GM12878 (cell line): Measurements from ENCODE around the gene SLC45A1. TPM values are rescaled to one million over a fixed set of nuclear protein-coding genes. Genes with fewer than 3 reads are reported as not detected.
"Not testable (repeated sequence)": the region's sequence is repeated elsewhere in the genome, so short reads cannot be mapped to it uniquely, and the experiment has no call there.

Experiments used
- ATAC-seq: fragments of 200-7000 bp; cut with Tn5 transposase; 3 replicates; pipeline ENCODE4 v1.9.1; 2020; ENCODE audit warnings: mild to moderate bottlenecking, moderate library complexity
- BruUV-seq: library from RNA; stranded (reverse); fragments of 400-500 nt; replicated peaks from 2 replicates; lab custom pipeline; 2021; lab: Mats Ljungman, UMichigan
- CTCF ChIA-PET: fragments of 300-600 bp; sonication (Branson Sonifier 250); formaldehyde crosslinking; extraction: SDS; loops from one replicate; lab custom pipeline; 2021; ENCODE audit warnings: inconsistent platforms; lab: Yijun Ruan, JAX
- POLR2A ChIA-PET: fragments of 350-600 bp; formaldehyde crosslinking; extraction: SDS; loops from one replicate; lab custom pipeline; 2021; ENCODE audit warnings: inconsistent platforms; lab: Charles Lee
- RAD21 ChIA-PET: fragments of 300-600 bp; sonication (Branson Sonifier 250); formaldehyde crosslinking; loops from one replicate; lab custom pipeline; 2023; ENCODE audit warnings: antibody characterized with exemption; ENCODE audit not compliant: unreplicated experiment; lab: Charles Lee
- SMC1A ChIA-PET: fragments of 300-600 bp; sonication (Branson Sonifier 250); formaldehyde crosslinking; loops from one replicate; lab custom pipeline; 2023; ENCODE audit not compliant: unreplicated experiment, uncharacterized antibody; lab: Charles Lee
- DNase-seq: peaks from one replicate; pipeline ENCODE4 v3.0.0-alpha.2; 2011; ENCODE audit warnings: low read depth, low spot score
- FAIRE-seq: peaks from 3 replicates; lab custom pipeline; 2011; peaks lifted over from hg19 to GRCh38; lab: Jason Lieb, UNC
- H2AFZ ChIP-seq: 2 replicates; pipeline ENCODE4 v1.6.0; 2011; ENCODE audit warnings: low read depth, low read length, control low read depth; ENCODE audit not compliant: control insufficient read depth
- H3K27ac ChIP-seq: 2 replicates; pipeline ENCODE4 v1.5.1; 2011; ENCODE audit warnings: control low read depth; ENCODE audit not compliant: control insufficient read depth, insufficient read depth
- H3K27me3 ChIP-seq, 2 experiments: replicated peaks in 1 of 2; 2 replicates each; pipeline versions ENCODE4 v1.6.0 to v1.6.1; 2011; ENCODE audit warnings: low read length in 1 of 2; ENCODE audit not compliant: control insufficient read depth in 2 of 2, insufficient read depth in 2 of 2
- H3K36me3 ChIP-seq, 2 experiments: 2 replicates each; pipeline ENCODE4 v1.5.1; 2011; ENCODE audit warnings: low read length in 1 of 2; ENCODE audit not compliant: control insufficient read depth in 2 of 2, insufficient read depth in 2 of 2
- H3K4me1 ChIP-seq: 2 replicates; pipeline ENCODE4 v1.6.1; 2011; ENCODE audit warnings: mild to moderate bottlenecking, low read length, moderate library complexity, mixed read lengths; ENCODE audit not compliant: control insufficient read depth, insufficient read depth
- H3K4me2 ChIP-seq: 2 replicates; pipeline ENCODE4 v1.6.0; 2011; ENCODE audit warnings: control low read depth; ENCODE audit not compliant: control insufficient read depth, insufficient read depth
- H3K4me3 ChIP-seq: fragments of 200-600 bp; sonication (generic); 2 replicates; pipeline ENCODE4 v1.5.1; 2016
- H3K79me2 ChIP-seq: 2 replicates; pipeline ENCODE4 v1.6.0; 2011; ENCODE audit warnings: low read length; ENCODE audit not compliant: control insufficient read depth, insufficient read depth
- H3K9ac ChIP-seq: 2 replicates; pipeline ENCODE4 v1.8.0; 2011; ENCODE audit warnings: low read length, control low read depth, mixed read lengths; ENCODE audit not compliant: control insufficient read depth, insufficient read depth
- H3K9me3 ChIP-seq: replicated peaks from 3 replicates; pipeline ENCODE4 v1.5.1; 2011; ENCODE audit warnings: mild to moderate bottlenecking, low read length; ENCODE audit not compliant: control insufficient read depth, insufficient read depth
- H4K20me1 ChIP-seq: 2 replicates; pipeline ENCODE4 v1.6.0; 2011; ENCODE audit not compliant: control insufficient read depth, insufficient read depth
- ETV6 ChIP-seq, 2 experiments: fragments of 450-650 bp in 1 of 2; IDR thresholded peaks in 1 of 2; conservative IDR thresholded peaks in 1 of 2; 2 replicates each; pipeline ENCODE4 v1.6.1; 2014; ENCODE audit warnings: antibody characterized with exemption in 1 of 2, borderline replicate concordance in 1 of 2, low read depth in 1 of 2, mild to moderate bottlenecking in 1 of 2, moderate library complexity in 1 of 2
- EZH2 ChIP-seq: IDR thresholded peaks from 2 replicates; pipeline ENCODE4 v1.6.1; 2012; ENCODE audit warnings: low read depth, mild to moderate bottlenecking, control low read depth, inconsistent platforms, low read length, borderline replicate concordance; ENCODE audit not compliant: control insufficient read depth
- HDGF ChIP-seq: fragments of 450-650 bp; IDR thresholded peaks from 2 replicates; pipeline ENCODE4 v1.6.1; 2016; ENCODE audit warnings: antibody characterized with exemption
- MXI1 ChIP-seq: fragments of 150-350 bp; IDR thresholded peaks from 2 replicates; pipeline ENCODE4 v1.6.1; 2011; ENCODE audit warnings: low read depth, mild to moderate bottlenecking, inconsistent platforms, low read length, improper control_type of control experiment
- SREBF2 ChIP-seq: IDR thresholded peaks from 2 replicates; pipeline ENCODE4 v1.6.1; 2012; ENCODE audit warnings: mild to moderate bottlenecking, low read length
- TCF3 ChIP-seq: IDR thresholded peaks from 2 replicates; pipeline ENCODE4 v1.6.1; 2012; ENCODE audit warnings: low read depth, mild to moderate bottlenecking, low read length, borderline replicate concordance; ENCODE audit not compliant: insufficient read depth
- WGBS: methylation state at CpG from one replicate; pipeline ENCODE4 v1.1.6; 2016; ENCODE audit warnings: low lambda C conversion rate; ENCODE audit not compliant: insufficient replicate concordance, insufficient coverage; ENCODE audit errors: missing lambda C conversion rate; 5-methylcytosine and 5-hydroxymethylcytosine counted together
- in situ Hi-C: fragments of 300-500 bp; cut with MboI; formaldehyde crosslinking; loops from 9 replicates; pipeline ENCODE4 v1.14.3; 2018; ENCODE audit warnings: mixed read lengths
- intact Hi-C: fragments of 100-400 bp; cut with micrococcal nuclease; formaldehyde crosslinking; loops from one replicate; pipeline ENCODE4 v1.14.2; 2022; ENCODE audit not compliant: unreplicated experiment
- polyA plus RNA-seq, 11 experiments: library from polyadenylated mRNA; depleted of rRNA in 4 of 11; unstranded in 6 of 11; stranded (reverse) in 5 of 11; fragments of >200 nt; fragmentation: Nextera tagmentation in 4 of 11; fragmentation: Illumina TruSeq in 1 of 11; extraction: Ambion mirVana in 4 of 11; extraction: Trizol in 1 of 11; gene quantifications; 1 replicate in 1 of 11; 2 replicates in 10 of 11; pipeline versions ENCODE4 v1.2.1 to v1.2.3, GENCODE V29; 2011 to 2016; ENCODE audit warnings: inconsistent platforms in 2 of 11, missing spikeins in 2 of 11, low read depth in 1 of 11
- total RNA-seq, 4 experiments: library from RNA; depleted of rRNA in 3 of 4; stranded (reverse); fragments of >200 nt in 3 of 4; fragmentation: Illumina TruSeq in 1 of 4; extraction: Trizol in 1 of 4; gene quantifications; 2 replicates each; pipeline versions ENCODE4 v1.2.1 to v1.2.3, GENCODE V29; 2013 to 2021

The SLC45A1 gene
- total and polyA plus RNA-seq, 10 of the 15 experiments (the other 5 are each of a cell fraction or from before 2014, with no cell fraction given), result 0.07 to 0.23 (median 0.13) TPM; not detected in 6

DNA sequence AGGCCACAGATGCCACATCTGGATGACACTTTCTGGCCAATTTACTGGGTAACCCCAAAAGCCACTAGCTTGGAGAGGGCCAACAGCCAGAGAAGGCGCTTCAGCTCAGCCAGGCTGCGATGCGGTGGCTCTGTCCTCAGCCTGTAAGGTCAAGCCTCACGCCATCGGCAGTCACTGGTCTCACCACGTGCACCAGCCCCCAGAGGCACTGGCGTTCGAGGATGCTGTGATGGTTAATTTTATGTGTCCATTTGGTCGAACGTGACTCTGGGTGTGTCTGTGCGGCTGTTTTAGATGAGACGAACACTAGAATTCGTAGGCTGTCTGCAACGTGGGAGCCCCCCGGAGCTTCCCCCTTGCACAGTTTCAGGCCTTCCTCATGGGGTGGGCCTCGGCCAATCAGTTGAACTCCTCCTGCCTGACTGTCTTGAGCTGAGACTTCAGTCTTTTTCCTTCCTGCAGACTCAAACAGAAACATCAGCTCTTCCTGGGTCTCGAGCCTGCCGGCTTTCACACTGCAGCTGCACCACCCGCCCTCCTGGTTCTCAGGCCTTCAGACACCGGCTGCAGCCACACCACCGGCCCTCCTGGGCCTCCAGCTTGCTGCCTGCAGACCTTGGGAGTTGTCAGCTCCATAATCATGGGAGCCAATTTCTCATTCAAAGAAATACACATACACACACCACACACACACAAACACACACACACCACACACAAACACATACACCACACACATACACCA, 41.6 kb upstream of the SLC45A1 start:
- CTCF ChIA-PET, result interaction anchor here (1.5 kb wide), 1 partner anchor 261 kb away, joined by 4 read pairs; no protein-coding TSS in a partner anchor
- Histone ChIP-seq H4K20me1 (no peaks in the 10 kb centered on the region), H3K79me2 (no peaks in the 10 kb centered on the region), H3K4me1 (0 out of 2 replicates have a peak, but pooled peaks cover 3% of the 10 kb centered on the region), H3K27ac (no peak overlapping the region), H3K9ac (no peak overlapping the region), H2AFZ (no peak overlapping the region), H3K27me3 (no peaks in the 10 kb centered on the region), H3K4me2 (no peak overlapping the region), H3K9me3 (no peaks in the 10 kb centered on the region; the same call in 1 of the 3 replicates), H3K4me3 (no peak overlapping the region), H3K36me3 (no peaks in the 10 kb centered on the region)
- WGBS, result 52% methylated on average over 21 of the region's 21 CpGs
- TF ChIP-seq EZH2, result no peak
- TF ChIP-seq ETV6 (conservative IDR thresholded peaks at IDR 0.05 in 1 of 2, IDR thresholded peaks at IDR 0.05 in 1 of 2; ENCODE audit: borderline replicate concordance in 1 of 2, low read depth in 1 of 2), result peak in 1 of 2 experiments; percentile 35; a peak in 1 of 4 replicates
- no peak for TF ChIP-seq SREBF2
- TF ChIP-seq TCF3, result peak; percentile 58; the same call in 1 of the 2 replicates
- no peak for FAIRE-seq
- no peak for DNase-seq
- RAD21 ChIA-PET, result no interaction called here
- intact Hi-C loops (no loop called here), in situ Hi-C loops (no loop called here)
- BruUV-seq, result no TSS peak
- POLR2A ChIA-PET, result no interaction called here
- SMC1A ChIA-PET, result interaction anchor here (1.1 kb wide), 1 partner anchor 8 kb away, joined by 3 read pairs; no protein-coding TSS in a partner anchor
- peak; percentile 64 for ATAC-seq

DNA sequence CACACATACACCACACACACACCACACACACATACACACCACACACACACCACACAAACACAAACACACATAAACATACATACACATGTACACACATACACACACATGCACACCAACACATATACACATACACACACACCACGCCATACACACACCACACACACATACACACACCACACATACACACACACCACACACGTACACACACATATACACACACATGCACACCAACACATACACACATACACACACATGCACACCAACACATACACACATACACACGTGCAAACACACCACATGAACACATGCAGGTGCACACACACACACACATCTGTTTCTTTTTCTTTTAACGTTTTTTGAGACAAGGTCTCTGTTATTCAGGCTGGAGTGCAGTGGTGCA, 41.0 kb upstream of the SLC45A1 start:
- H3K36me3 ChIP-seq, result no peaks in the 10 kb centered on the region
- H3K4me1 ChIP-seq, result peaks cover 8% of the 10 kb centered on the region
- no peaks in the 10 kb centered on the region for H3K79me2 ChIP-seq
- no peak overlapping the region for H2AFZ ChIP-seq
- no peak overlapping the region for H3K27ac ChIP-seq
- no peaks in the 10 kb centered on the region for H4K20me1 ChIP-seq
- BruUV-seq, result no TSS peak
- no peaks in the 10 kb centered on the region; the same call in 1 of the 3 replicates for H3K9me3 ChIP-seq
- intact Hi-C loops, result no loop called here
- DNase-seq (no peak), FAIRE-seq (peak; percentile 27), ATAC-seq (no peak)
- in situ Hi-C loops, result no loop called here
- ChIA-PET CTCF (no interaction called here), SMC1A (no interaction called here), POLR2A (no interaction called here), RAD21 (interaction anchor here (0.6 kb wide), 1 partner anchor 30 kb away, joined by 4 read pairs; no protein-coding TSS in a partner anchor)
- H3K9ac ChIP-seq, result no peak overlapping the region
- whole genome bisulfite sequencing, result 66% methylated on average over 4 of the region's 4 CpGs
- TF ChIP-seq HDGF, result 0 out of 2 replicates have a peak, but pooled peaks have one; percentile 41
- no peak for TF ChIP-seq MXI1
- no peak overlapping the region for H3K4me2 ChIP-seq
- H3K27me3 ChIP-seq, result no peaks in the 10 kb centered on the region
- no peak overlapping the region for H3K4me3 ChIP-seq

DNA sequence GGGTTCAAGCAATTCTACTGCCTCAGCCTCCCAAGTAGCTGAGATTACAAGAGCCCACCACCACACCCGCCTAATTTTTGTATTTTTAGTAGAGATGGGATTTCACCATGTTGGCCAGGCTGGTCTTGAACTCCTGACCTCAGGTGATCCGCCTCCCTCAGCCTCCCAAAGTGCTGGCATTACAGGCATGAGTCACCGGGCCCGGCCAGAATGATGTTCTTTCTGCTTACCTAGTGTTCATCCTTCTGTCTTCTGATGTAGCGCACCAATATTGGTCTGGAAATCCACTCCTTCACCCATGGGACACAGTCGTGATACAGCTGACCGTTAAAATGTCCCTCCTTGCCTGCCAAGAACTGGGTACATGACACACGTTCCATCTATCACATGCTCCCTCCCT, 39.2 kb upstream of the SLC45A1 start:
- in situ Hi-C loops, result not testable (repeated sequence)

More for the DNA sequence above, 39.2 kb upstream of the SLC45A1 start:
- H3K9me3 ChIP-seq, H3K27me3 ChIP-seq, H3K27ac ChIP-seq, ATAC-seq, H3K4me3 ChIP-seq, intact Hi-C loops, FAIRE-seq, H3K9ac ChIP-seq, H3K4me2 ChIP-seq, POLR2A ChIA-PET, SMC1A ChIA-PET, H3K36me3 ChIP-seq, H4K20me1 ChIP-seq, DNase-seq, BruUV-seq, H2AFZ ChIP-seq, H3K79me2 ChIP-seq: not testable (repeated sequence)
- RAD21 ChIA-PET, result interaction anchor here (1.1 kb wide), 1 partner anchor 36 kb away, joined by 3 read pairs; no protein-coding TSS in a partner anchor
- 70% methylated on average over 8 of the region's 8 CpGs for WGBS
- CTCF ChIA-PET, result interaction anchor here (0.6 kb wide), 1 partner anchor 127 kb away, joined by 3 read pairs; no protein-coding TSS in a partner anchor
- H3K4me1 ChIP-seq, result peaks cover 24% of the 10 kb centered on the region
